ENCODE results near the gene LMAN1L. TPM values are rescaled to one million over a fixed set of nuclear protein-coding genes. Genes with fewer than 3 reads are reported as not detected.

The LMAN1L gene
- total RNA-seq, 4 donors from 2014 or later, result 0.29 to 1.3 TPM; not detected in 2

DNA sequence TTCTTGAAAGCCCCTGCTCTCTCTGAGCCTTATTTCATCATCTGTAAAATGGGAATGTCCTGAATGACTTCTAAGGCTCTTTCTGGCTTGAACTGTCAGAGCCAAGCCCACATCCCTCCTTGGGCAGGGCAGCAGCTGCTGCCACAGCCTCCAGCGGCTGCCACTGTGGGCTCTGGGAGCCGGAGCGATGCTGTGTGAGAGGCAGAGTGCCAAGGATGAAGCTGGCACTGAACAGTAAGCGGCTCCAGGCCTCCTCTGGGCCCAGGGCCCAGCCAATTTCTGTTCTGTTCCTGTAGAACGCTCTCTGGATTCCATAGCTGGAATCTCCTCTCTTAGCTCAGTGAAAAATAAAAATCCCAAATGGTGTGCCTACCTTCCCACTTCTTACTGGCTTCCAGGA, 18.2 kb downstream of the LMAN1L start:
- TF ChIP-seq, protein P1, sequence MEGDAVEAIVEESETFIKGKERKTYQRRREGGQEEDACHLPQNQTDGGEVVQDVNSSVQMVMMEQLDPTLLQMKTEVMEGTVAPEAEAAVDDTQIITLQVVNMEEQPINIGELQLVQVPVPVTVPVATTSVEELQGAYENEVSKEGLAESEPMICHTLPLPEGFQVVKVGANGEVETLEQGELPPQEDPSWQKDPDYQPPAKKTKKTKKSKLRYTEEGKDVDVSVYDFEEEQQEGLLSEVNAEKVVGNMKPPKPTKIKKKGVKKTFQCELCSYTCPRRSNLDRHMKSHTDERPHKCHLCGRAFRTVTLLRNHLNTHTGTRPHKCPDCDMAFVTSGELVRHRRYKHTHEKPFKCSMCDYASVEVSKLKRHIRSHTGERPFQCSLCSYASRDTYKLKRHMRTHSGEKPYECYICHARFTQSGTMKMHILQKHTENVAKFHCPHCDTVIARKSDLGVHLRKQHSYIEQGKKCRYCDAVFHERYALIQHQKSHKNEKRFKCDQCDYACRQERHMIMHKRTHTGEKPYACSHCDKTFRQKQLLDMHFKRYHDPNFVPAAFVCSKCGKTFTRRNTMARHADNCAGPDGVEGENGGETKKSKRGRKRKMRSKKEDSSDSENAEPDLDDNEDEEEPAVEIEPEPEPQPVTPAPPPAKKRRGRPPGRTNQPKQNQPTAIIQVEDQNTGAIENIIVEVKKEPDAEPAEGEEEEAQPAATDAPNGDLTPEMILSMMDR (IDR thresholded peaks at IDR 0.05), result no peak
- no peak for TF ChIP-seq POLR2A (IDR thresholded peaks at IDR 0.05)
- WGBS, 2 donors, result 49 to 58% methylated on average over 5 of the region's 5 CpGs
- intact Hi-C loops (cut with DNase I; ENCODE audit: low total_unique reads), result no loop called here
- no peak for DNase-seq (ENCODE audit: low spot score in 2 of 2)
- H3K4me3 ChIP-seq (ENCODE audit: low read depth, poor library complexity, severe bottlenecking), result no peak overlapping the region

DNA sequence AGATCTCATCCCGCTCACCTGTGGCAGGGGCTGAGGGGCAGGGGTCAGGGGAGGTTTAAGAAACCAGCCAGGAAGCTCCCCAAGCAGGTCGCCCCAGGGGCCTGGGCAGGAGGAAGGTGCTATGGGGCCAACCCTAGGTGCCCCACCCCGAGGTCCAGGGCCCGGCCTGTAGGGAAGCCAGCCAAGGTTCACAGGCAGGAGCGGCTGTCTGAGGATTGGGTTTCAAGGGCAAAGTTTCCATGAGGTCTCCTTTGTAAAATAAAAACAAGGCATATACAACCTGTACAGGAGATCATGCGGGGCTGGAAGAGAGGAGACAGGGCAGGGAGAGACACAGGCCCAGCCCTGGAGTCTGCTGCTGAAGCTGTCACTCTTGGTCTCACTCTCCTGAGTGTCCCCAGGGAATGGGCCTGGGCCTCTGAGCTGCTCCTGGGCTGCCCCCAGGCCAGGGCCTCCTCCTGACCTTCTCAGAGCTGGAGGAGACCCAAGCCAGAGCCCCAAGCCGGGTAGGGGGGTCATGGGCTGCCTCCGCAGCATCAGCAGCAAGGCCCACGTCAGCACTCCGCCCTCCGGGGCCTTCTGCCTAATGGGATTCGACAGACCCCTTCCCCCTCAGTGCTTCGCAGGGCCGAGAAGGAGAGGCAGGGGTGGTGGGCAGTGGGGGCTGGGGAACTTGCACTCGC, 19.3 kb downstream of the LMAN1L start:
- WGBS, 2 donors, result 66 to 74% methylated on average over 14 to 15 of the region's 15 CpGs
- H3K4me3 ChIP-seq (ENCODE audit: low read depth, poor library complexity, severe bottlenecking), result no peak overlapping the region
- DNase-seq (ENCODE audit: low spot score in 2 of 2), result no peak
- no peak for TF ChIP-seq POLR2A (IDR thresholded peaks at IDR 0.05)
- intact Hi-C loops (cut with DNase I; ENCODE audit: low total_unique reads), result no loop called here

DNA sequence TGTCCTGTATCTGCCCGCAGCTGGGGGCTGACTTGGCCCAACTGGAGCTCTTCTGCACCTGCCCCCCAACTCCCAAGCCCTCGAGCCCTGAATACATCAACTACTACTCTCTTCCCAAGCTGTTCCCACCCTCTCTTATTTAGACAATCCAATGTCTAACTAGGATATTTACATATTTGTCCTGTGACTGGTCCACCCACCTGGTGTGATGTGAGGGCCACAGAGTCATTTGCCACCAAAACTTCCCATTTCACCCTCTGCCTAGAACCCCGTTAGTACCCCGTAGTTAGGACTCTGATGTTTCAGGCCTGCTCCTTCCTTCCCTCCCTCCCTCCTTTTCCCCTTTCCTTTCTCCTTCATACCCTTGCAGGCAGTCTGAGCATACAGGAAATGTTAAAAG, 20.2 kb downstream of the LMAN1L start:
- WGBS, 2 donors, result 75 to 76% methylated on average over 4 of the region's 4 CpGs
- intact Hi-C loops (cut with DNase I; ENCODE audit: low total_unique reads), result no loop called here
- H3K4me3 ChIP-seq (ENCODE audit: low read depth, poor library complexity, severe bottlenecking), result no peak overlapping the region
- TF ChIP-seq POLR2A (IDR thresholded peaks at IDR 0.05), result no peak
- TF ChIP-seq, protein P1 (IDR thresholded peaks at IDR 0.05), result no peak
- DNase-seq (ENCODE audit: low spot score in 2 of 2), result no peak

DNA sequence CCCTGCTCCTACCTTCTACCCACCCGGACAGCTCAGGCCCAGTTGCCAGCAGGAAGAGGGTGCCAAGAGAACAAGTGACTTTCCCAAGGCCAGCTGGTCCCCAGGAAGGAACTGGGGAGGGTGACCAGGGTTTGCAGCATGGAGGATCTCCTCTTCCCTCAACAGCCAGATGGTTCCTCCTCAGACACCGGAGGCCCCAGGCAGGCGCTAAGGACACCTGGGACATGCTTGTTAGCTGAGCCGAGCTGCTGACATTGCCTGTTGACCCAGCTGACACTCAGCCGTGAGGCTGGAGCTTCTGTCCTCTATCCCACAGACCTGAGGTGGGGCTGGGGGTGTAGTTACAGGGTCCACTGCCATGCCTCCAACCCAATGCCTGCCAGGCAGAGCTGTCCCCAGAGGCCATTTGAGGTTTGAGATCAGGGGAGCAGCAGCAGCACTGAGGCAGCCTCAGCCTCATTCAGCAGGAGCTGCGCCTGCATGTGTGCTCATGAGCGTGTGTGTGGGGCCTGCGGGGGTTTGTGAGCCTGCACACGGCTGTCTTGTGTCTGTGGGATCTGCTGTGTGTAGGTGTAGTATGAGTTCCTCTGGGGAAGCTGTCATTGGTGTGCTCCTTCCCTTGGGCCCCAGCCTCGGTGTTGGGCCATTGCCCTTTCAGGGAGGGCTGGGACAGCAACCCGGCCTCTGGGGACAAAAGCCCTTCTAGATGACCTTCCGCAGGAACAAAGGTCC, 20.9 kb downstream of the LMAN1L start:
- WGBS, 2 donors, result 73 to 75% methylated on average over 8 to 12 of the region's 12 CpGs
- H3K4me3 ChIP-seq (ENCODE audit: low read depth, poor library complexity, severe bottlenecking), result no peak overlapping the region
- no peak for DNase-seq (ENCODE audit: low spot score in 2 of 2)
- intact Hi-C loops (cut with DNase I; ENCODE audit: low total_unique reads), result no loop called here
- TF ChIP-seq, protein P1 (IDR thresholded peaks at IDR 0.05), result no peak
- no peak for TF ChIP-seq POLR2A (IDR thresholded peaks at IDR 0.05)

DNA sequence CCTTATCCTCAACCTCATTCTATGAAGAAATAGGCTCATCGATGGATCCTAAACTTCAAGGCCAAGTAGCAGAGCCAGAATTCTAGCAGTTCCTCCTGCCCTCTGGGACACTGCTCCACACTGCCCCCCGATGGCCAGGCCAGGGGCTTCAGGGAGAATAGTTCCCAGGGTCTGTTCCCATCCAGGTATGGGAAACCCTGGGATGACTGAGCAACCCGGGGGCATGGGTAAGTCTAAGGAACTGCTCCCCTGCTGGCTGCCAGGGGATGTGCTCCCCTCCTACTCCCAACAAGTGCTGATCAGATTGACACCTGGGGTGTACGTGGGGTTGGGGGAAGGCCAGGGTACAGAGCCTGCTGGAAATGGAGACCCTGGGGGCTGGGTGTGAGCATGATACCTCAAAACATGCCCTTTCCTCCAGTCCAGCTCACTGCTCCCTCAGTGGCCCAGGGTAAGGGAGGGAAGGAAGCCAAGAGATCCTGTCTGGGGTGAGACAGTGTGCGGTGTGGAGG, 22.7 kb downstream of the LMAN1L start:
- TF ChIP-seq POLR2A (IDR thresholded peaks at IDR 0.05), result no peak
- TF ChIP-seq, protein P1 (IDR thresholded peaks at IDR 0.05), result no peak
- 37 to 51% methylated on average over 4 to 5 of the region's 5 CpGs for WGBS, 2 donors
- no peak for DNase-seq (ENCODE audit: low spot score in 2 of 2)
- no peak overlapping the region for H3K4me3 ChIP-seq (ENCODE audit: low read depth, poor library complexity, severe bottlenecking)
- intact Hi-C loops (cut with DNase I; ENCODE audit: low total_unique reads), result no loop called here

DNA sequence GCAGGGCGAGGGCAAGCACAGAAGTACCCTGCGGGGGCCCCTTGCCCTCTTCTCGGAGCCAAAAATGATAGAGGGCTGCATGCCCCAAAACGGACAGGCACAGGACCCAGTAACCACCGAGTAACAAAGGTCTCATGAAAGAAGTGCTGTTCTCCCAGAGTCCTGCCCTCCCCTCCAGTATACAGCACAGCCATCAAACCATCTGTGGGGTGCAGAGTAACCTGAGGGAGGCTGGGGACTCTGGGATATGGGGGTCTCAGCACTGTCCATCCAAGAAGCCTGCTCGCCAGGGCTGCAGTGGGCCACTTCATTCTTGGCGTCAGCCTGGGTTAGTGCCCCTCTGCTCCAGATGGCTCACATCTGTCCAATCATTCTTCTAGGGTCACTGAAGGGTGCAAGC, 24.2 kb downstream of the LMAN1L start:
- TF ChIP-seq, protein P1 (IDR thresholded peaks at IDR 0.05), result no peak
- TF ChIP-seq POLR2A (IDR thresholded peaks at IDR 0.05), result no peak
- intact Hi-C loops (cut with DNase I; ENCODE audit: low total_unique reads), result no loop called here
- 85 to 90% methylated on average over 7 of the region's 7 CpGs for WGBS, 2 donors
- no peak for DNase-seq (ENCODE audit: low spot score in 2 of 2)
- H3K4me3 ChIP-seq (ENCODE audit: low read depth, poor library complexity, severe bottlenecking), result no peak overlapping the region
